HepG2 (cell line): Measurements from ENCODE around the gene SMARCC1. TPM values are rescaled to one million over a fixed set of nuclear protein-coding genes. Genes with fewer than 3 reads are reported as not detected.

Source experiments
- ATAC-seq: fragments of 200-7000 bp; cut with Tn5 transposase; 3 replicates; pipeline ENCODE4 v1.9.1; 2020; ENCODE audit warnings: mild to moderate bottlenecking, moderate library complexity
- BruUV-seq: library from RNA; stranded (reverse); fragments of 400-500 nt; replicated peaks from 2 replicates; lab custom pipeline; 2021; lab: Mats Ljungman, UMichigan
- CTCF ChIA-PET: fragments of 300-600 bp; formaldehyde crosslinking; extraction: SDS; loops from one replicate; lab custom pipeline; 2021; ENCODE audit warnings: low total read pairs, inconsistent platforms, low intra/inter-chr PET ratio; lab: Yijun Ruan, JAX
- POLR2A ChIA-PET: fragments of 350-600 bp; sonication (Branson Sonifier 250); formaldehyde crosslinking; loops from one replicate; lab custom pipeline; 2020; ENCODE audit warnings: antibody characterized with exemption, inconsistent platforms; lab: Yijun Ruan, JAX
- DNase-seq: peaks from one replicate; pipeline ENCODE4 v3.0.0-alpha.2; 2015; ENCODE audit warnings: low spot score
- FAIRE-seq: peaks from 3 replicates; lab custom pipeline; 2011; peaks lifted over from hg19 to GRCh38; lab: Jason Lieb, UNC
- H2AFZ ChIP-seq: one replicate; pipeline ENCODE4 v1.6.1; 2011; ENCODE audit warnings: low read length, inconsistent platforms
- H3K27ac ChIP-seq: fragments of 300-600 bp; 3 replicates; pipeline ENCODE4 v1.8.0; 2011; ENCODE audit warnings: mixed run types, mild to moderate bottlenecking, mixed read lengths, low read length, inconsistent platforms; ENCODE audit not compliant: insufficient read depth; ENCODE audit errors: extremely low read length
- H3K27me3 ChIP-seq, 2 experiments: fragments of 200-600 bp in 1 of 2; 2 replicates in 1 of 2; 3 replicates in 1 of 2; pipeline versions ENCODE4 v1.6.0 to v1.8.0; 2011; ENCODE audit warnings: low read length in 2 of 2, mild to moderate bottlenecking in 2 of 2, moderate library complexity in 2 of 2, inconsistent platforms in 1 of 2; ENCODE audit not compliant: insufficient read depth in 2 of 2, control insufficient read depth in 1 of 2
- H3K36me3 ChIP-seq, 2 experiments: fragments of 200-600 bp in 1 of 2; replicated peaks in 1 of 2; 2 replicates in 1 of 2; 3 replicates in 1 of 2; pipeline versions ENCODE4 v1.5.1 to v1.8.0; 2011; ENCODE audit warnings: low read length in 2 of 2, inconsistent platforms in 1 of 2; ENCODE audit not compliant: insufficient read depth in 2 of 2, control insufficient read depth in 1 of 2
- H3K4me1 ChIP-seq: 2 replicates; pipeline ENCODE4 v1.5.1; 2012; ENCODE audit warnings: low read length, inconsistent platforms; ENCODE audit not compliant: insufficient read depth
- H3K4me2 ChIP-seq: 2 replicates; pipeline ENCODE4 v1.6.0; 2011; ENCODE audit warnings: low read depth, low read length, inconsistent platforms
- H3K4me3 ChIP-seq, 3 experiments: fragments of 200-600 bp in 1 of 3; sonication (generic), shearing (Covaris generic) in 1 of 3; replicated peaks in 1 of 3; 2 replicates each; pipeline ENCODE4 v1.5.1; 2011 to 2016; ENCODE audit warnings: low read length in 3 of 3, inconsistent platforms in 2 of 3, low read depth in 2 of 3, mild to moderate bottlenecking in 2 of 3, control low read depth in 1 of 3, mixed read lengths in 1 of 3; ENCODE audit not compliant: insufficient read depth in 1 of 3
- H3K79me2 ChIP-seq: one replicate; pipeline ENCODE4 v1.6.1; 2011; ENCODE audit warnings: low read length, inconsistent platforms; ENCODE audit not compliant: insufficient read depth
- H3K9ac ChIP-seq: 2 replicates; pipeline ENCODE4 v1.6.0; 2011; ENCODE audit warnings: mild to moderate bottlenecking, low read depth, low read length, inconsistent platforms; ENCODE audit not compliant: insufficient read depth
- H3K9me3 ChIP-seq: 2 replicates; pipeline ENCODE4 v1.5.1; 2012; ENCODE audit warnings: mild to moderate bottlenecking, low read length
- H4K20me1 ChIP-seq: 2 replicates; pipeline ENCODE4 v1.6.0; 2011; ENCODE audit warnings: inconsistent platforms, mild to moderate bottlenecking, low read length, moderate library complexity; ENCODE audit not compliant: insufficient read depth
- BORCS8-MEF2B ChIP-seq: sonication (generic); formaldehyde crosslinking; IDR thresholded peaks from 2 replicates; pipeline ENCODE4 v1.8.0; 2022; ENCODE audit warnings: mild to moderate bottlenecking, missing genetic modification reagents
- KDM2A ChIP-seq: sonication (generic); formaldehyde crosslinking; IDR thresholded peaks from 2 replicates; pipeline ENCODE4 v1.4.0; 2020; ENCODE audit warnings: low read depth, missing genetic modification reagents, borderline replicate concordance
- MYNN ChIP-seq: sonication (generic); formaldehyde crosslinking; IDR thresholded peaks from 2 replicates; pipeline ENCODE4 v1.4.0; 2020; ENCODE audit warnings: mild to moderate bottlenecking, low read depth, missing genetic modification reagents
- NR0B2 ChIP-seq: sonication (generic); formaldehyde crosslinking; IDR thresholded peaks from 2 replicates; pipeline ENCODE4 v1.4.0; 2020; ENCODE audit warnings: mild to moderate bottlenecking, missing genetic modification reagents
- RFXAP ChIP-seq: sonication (generic); formaldehyde crosslinking; IDR thresholded peaks from 2 replicates; pipeline ENCODE4 v1.4.0; 2020; ENCODE audit warnings: missing genetic modification reagents, borderline replicate concordance
- SMARCC2 ChIP-seq: fragments of 450-650 bp; IDR thresholded peaks from 2 replicates; pipeline ENCODE4 v1.6.1; 2017; ENCODE audit warnings: antibody characterized with exemption, mild to moderate bottlenecking
- ZNF614 ChIP-seq: IDR thresholded peaks from 2 replicates; pipeline ENCODE4 v1.6.1; 2018; ENCODE audit warnings: missing biosample characterization, missing genetic modification reagents, inconsistent platforms, borderline replicate concordance
- ZNF768 ChIP-seq: sonication (generic); formaldehyde crosslinking; IDR thresholded peaks from 2 replicates; pipeline ENCODE4 v1.4.0; 2020; ENCODE audit warnings: missing genetic modification reagents
- WGBS: methylation state at CpG from one replicate; pipeline ENCODE4 v1.1.6; 2017; ENCODE audit warnings: low lambda C conversion rate; 5-methylcytosine and 5-hydroxymethylcytosine counted together
- in situ Hi-C: cut with HindIII; loops from 2 replicates; pipeline ENCODE4 v1.10.0; 2017; ENCODE audit warnings: low pct_unique_long_range_greater_than_20kb; ENCODE audit not compliant: extremely low pct_ligation_motif_present
- intact Hi-C: fragments of 100-400 bp; cut with micrococcal nuclease; formaldehyde crosslinking; loops from one replicate; pipeline ENCODE4 v1.10.0; 2022; ENCODE audit not compliant: unreplicated experiment
- polyA plus RNA-seq, 8 experiments: library from polyadenylated mRNA; depleted of rRNA in 3 of 8; stranded (reverse) in 7 of 8; unstranded in 1 of 8; fragments of >200 nt; fragmentation: Illumina TruSeq in 4 of 8; extraction: Trizol in 4 of 8; gene quantifications; 2 replicates each; pipeline versions ENCODE4 v1.2.1 to v1.2.3, GENCODE V29; 2011 to 2016; ENCODE audit warnings: low read depth in 4 of 8, missing spikeins in 1 of 8, mixed read lengths in 1 of 8; ENCODE audit not compliant: insufficient read depth in 1 of 8
- total RNA-seq, 5 experiments: library from RNA; depleted of rRNA; stranded (reverse); fragments of >200 nt; fragmentation: Illumina TruSeq; extraction: Trizol; gene quantifications; 2 replicates each; pipeline ENCODE4 v1.2.3, GENCODE V29; 2016; ENCODE audit warnings: low read depth in 1 of 5
- TF ChIP-seq, protein P1 (sequence below): sonication (generic); formaldehyde crosslinking; IDR thresholded peaks from 2 replicates; pipeline ENCODE4 v1.5.0; 2020; ENCODE audit warnings: mild to moderate bottlenecking, missing genetic modification reagents
- TF ChIP-seq, protein P2 (sequence below): IDR thresholded peaks from 2 replicates; pipeline ENCODE4 v1.6.1; 2018; ENCODE audit warnings: missing genetic modification reagents
- TF ChIP-seq, protein P3 (sequence below): sonication (generic); formaldehyde crosslinking; IDR thresholded peaks from 2 replicates; pipeline ENCODE4 v1.4.0; 2020; ENCODE audit warnings: missing genetic modification reagents, mild to moderate bottlenecking, borderline replicate concordance
- TF ChIP-seq, protein P4 (sequence below): sonication (generic); formaldehyde crosslinking; IDR thresholded peaks from 2 replicates; pipeline ENCODE4 v1.5.0; 2020; ENCODE audit warnings: missing genetic modification reagents, mild to moderate bottlenecking, borderline replicate concordance

Gene SMARCC1
- total and polyA plus RNA-seq, 2 of the 13 experiments (the other 11 are each of a cell fraction or from before 2014, with no cell fraction given) = 47.9 to 58.4 TPM

GRCh38 chr3:47803480-47804025 is 21.9 kb upstream of the SMARCC1 start (continued):
- TF ChIP-seq, protein P1, sequence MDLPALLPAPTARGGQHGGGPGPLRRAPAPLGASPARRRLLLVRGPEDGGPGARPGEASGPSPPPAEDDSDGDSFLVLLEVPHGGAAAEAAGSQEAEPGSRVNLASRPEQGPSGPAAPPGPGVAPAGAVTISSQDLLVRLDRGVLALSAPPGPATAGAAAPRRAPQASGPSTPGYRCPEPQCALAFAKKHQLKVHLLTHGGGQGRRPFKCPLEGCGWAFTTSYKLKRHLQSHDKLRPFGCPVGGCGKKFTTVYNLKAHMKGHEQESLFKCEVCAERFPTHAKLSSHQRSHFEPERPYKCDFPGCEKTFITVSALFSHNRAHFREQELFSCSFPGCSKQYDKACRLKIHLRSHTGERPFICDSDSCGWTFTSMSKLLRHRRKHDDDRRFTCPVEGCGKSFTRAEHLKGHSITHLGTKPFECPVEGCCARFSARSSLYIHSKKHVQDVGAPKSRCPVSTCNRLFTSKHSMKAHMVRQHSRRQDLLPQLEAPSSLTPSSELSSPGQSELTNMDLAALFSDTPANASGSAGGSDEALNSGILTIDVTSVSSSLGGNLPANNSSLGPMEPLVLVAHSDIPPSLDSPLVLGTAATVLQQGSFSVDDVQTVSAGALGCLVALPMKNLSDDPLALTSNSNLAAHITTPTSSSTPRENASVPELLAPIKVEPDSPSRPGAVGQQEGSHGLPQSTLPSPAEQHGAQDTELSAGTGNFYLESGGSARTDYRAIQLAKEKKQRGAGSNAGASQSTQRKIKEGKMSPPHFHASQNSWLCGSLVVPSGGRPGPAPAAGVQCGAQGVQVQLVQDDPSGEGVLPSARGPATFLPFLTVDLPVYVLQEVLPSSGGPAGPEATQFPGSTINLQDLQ (CRISPR knock-in tag) = 0 out of 2 replicates have a peak, but pooled peaks have one; percentile 20

DNA sequence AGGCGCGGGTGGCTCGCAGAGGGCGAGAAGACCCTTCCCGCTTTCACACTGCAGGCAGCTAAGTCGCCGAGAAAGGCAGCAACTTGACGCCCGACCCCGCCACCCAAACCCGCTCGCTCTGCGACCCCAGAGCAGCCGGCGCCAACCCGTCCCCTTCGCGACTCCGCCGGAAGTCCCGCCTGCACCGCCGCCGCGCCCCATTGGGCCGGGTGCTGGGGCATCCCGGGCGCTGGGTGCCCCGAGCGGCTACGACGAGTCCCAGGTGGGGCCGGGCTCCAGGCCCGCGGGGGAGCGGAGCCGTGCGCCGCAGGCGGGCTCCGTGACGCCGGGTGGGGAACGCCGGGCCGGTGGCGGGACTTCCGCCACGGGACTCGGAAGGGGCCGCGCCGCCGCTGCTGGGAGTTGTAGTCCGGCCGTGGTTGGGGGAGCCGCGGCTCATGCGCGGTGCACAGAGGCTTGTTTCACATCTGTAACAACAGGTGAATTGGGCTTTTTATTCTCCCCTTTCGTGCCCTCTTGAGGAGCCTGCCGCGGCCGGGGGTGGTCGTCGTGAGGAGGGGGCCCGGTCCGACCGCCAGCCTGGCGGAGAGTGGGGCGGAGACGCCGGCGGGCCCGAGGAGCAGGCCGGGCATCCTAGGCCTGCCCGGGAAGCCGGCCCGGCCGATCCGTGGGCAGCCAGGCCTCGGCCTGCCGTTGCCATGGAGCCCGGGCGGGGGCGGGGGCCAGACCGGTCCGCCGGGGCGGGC is 21.2 kb upstream of the SMARCC1 start, which contains the start of gene DHX30:
DHX30 (plus strand) TSS at position 405 of the 746 bp plus-strand sequence. CDS start 7,546 bp downstream, outside the sequence.
- POLR2A ChIA-PET = interaction anchor here (1.6 kb wide), 1 partner anchor 22 kb away, joined by 14 read pairs; no protein-coding TSS in a partner anchor
- DNase-seq (peak; percentile 68), ATAC-seq (peak; percentile 94), FAIRE-seq (no peak)
- peaks cover 38% of the 10 kb centered on the region for H3K4me1 ChIP-seq
- peak within 1 kb of the TSS; percentile 76 for H2AFZ ChIP-seq
- no peaks in the 10 kb centered on the region for H3K9me3 ChIP-seq
- no peaks in the 10 kb centered on the region for H3K27me3 ChIP-seq
- peak within 1 kb of the TSS; percentile 82 for H3K9ac ChIP-seq
- intact Hi-C loops = no loop called here
- in situ Hi-C loops = no loop called here
- H3K4me2 ChIP-seq = peak within 1 kb of the TSS; percentile 96
- CTCF ChIA-PET = no interaction called here
- no TSS peak for BruUV-seq
- H3K79me2 ChIP-seq = peaks cover 13% of the 10 kb centered on the region
- H3K4me3 ChIP-seq = peak within 1 kb of the TSS; percentile 78 to 91 (median 89)
- no peaks in the 10 kb centered on the region for H4K20me1 ChIP-seq
- H3K27ac ChIP-seq = peak within 1 kb of the TSS; percentile 87
- WGBS = no CpG with 5 or more reads among the region's 90 CpGs
- H3K36me3 ChIP-seq = 0 out of 5 replicates have a peak, but pooled peaks cover 0 to 3% of the 10 kb centered on the region in 2 experiments
- TF ChIP-seq SMARCC2 = no peak
- no peak for TF ChIP-seq MYNN (CRISPR knock-in tag)
- TF ChIP-seq, protein P2, sequence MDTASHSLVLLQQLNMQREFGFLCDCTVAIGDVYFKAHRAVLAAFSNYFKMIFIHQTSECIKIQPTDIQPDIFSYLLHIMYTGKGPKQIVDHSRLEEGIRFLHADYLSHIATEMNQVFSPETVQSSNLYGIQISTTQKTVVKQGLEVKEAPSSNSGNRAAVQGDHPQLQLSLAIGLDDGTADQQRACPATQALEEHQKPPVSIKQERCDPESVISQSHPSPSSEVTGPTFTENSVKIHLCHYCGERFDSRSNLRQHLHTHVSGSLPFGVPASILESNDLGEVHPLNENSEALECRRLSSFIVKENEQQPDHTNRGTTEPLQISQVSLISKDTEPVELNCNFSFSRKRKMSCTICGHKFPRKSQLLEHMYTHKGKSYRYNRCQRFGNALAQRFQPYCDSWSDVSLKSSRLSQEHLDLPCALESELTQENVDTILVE (CRISPR knock-in tag) = peak; percentile 95; the same call in 1 of the 2 replicates
- peak; percentile 37; the same call in 1 of the 2 replicates for TF ChIP-seq KDM2A (CRISPR knock-in tag)
- 0 out of 2 replicates have a peak, but pooled peaks have one; percentile 18 for TF ChIP-seq BORCS8-MEF2B (CRISPR knock-in tag)
- TF ChIP-seq NR0B2 (CRISPR knock-in tag) = peak; percentile 49; the same call in 1 of the 2 replicates
- TF ChIP-seq RFXAP (CRISPR knock-in tag) = no peak; the same call in 1 of the 2 replicates
- TF ChIP-seq ZNF614 (CRISPR knock-in tag) = no peak
- no peak for TF ChIP-seq ZNF768 (CRISPR knock-in tag)
- TF ChIP-seq, protein P3, sequence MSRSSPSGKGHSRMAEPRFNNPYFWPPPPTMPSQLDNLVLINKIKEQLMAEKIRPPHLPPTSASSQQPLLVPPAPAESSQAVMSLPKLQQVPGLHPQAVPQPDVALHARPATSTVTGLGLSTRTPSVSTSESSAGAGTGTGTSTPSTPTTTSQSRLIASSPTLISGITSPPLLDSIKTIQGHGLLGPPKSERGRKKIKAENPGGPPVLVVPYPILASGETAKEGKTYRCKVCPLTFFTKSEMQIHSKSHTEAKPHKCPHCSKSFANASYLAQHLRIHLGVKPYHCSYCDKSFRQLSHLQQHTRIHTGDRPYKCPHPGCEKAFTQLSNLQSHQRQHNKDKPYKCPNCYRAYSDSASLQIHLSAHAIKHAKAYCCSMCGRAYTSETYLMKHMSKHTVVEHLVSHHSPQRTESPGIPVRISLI (CRISPR knock-in tag) = 0 out of 2 replicates have a peak, but pooled peaks have one; percentile 12
- TF ChIP-seq, protein P4, sequence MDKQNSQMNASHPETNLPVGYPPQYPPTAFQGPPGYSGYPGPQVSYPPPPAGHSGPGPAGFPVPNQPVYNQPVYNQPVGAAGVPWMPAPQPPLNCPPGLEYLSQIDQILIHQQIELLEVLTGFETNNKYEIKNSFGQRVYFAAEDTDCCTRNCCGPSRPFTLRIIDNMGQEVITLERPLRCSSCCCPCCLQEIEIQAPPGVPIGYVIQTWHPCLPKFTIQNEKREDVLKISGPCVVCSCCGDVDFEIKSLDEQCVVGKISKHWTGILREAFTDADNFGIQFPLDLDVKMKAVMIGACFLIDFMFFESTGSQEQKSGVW = no peak
